Activated effector memory CD4-positive, alpha-beta T cell treated with Interleukin-2 at 50 U/mL for 16 hours (primary cell): ENCODE measurements around the gene PCDHA1.

Experiments
- DNase-seq: peaks from one replicate; pipeline ENCODE4 v3.0.0-alpha.2; 2020

Gene PCDHA1

GRCh38 chr5:140992828-140993227, 206.9 kb downstream of the PCDHA1 start:
- DNase-seq = no peak

GRCh38 chr5:140996060-140996459, 210.1 kb downstream of the PCDHA1 start:
- DNase-seq = no peak

- DNase-seq = no peak
These were observed 213.0 kb downstream of the PCDHA1 start for GRCh38 chr5:140998921-140999410.

GRCh38 chr5:141001446-141001843, 215.5 kb downstream of the PCDHA1 start:
- DNase-seq = no peak

- DNase-seq = no peak
These were observed 216.1 kb downstream of the PCDHA1 start for GRCh38 chr5:141001844-141002604.

- DNase-seq = no peak
These were observed 216.6 kb downstream of the PCDHA1 start for GRCh38 chr5:141002605-141002965.

GRCh38 chr5:141003031-141003430, 217.1 kb downstream of the PCDHA1 start:
- DNase-seq = no peak

- no peak for DNase-seq
These were observed 218.1 kb downstream of the PCDHA1 start for GRCh38 chr5:141003791-141004611.

- no peak for DNase-seq
These were observed 221.9 kb downstream of the PCDHA1 start for GRCh38 chr5:141007791-141008190.

- DNase-seq = no peak
These were observed 224.3 kb downstream of the PCDHA1 start for GRCh38 chr5:141010047-141010793.

GRCh38 chr5:141017943-141018342, 232.0 kb downstream of the PCDHA1 start:
- no peak for DNase-seq

GRCh38 chr5:141022384-141022783, 236.4 kb downstream of the PCDHA1 start:
- no peak for DNase-seq

GRCh38 chr5:141031006-141031405, 245.1 kb downstream of the PCDHA1 start:
- DNase-seq = no peak

- DNase-seq = no peak
These were observed 246.7 kb downstream of the PCDHA1 start for GRCh38 chr5:141032626-141033025.

- no peak for DNase-seq
These were observed 253.1 kb downstream of the PCDHA1 start for GRCh38 chr5:141039061-141039460.

GRCh38 chr5:141039517-141039916, 253.6 kb downstream of the PCDHA1 start:
- DNase-seq = no peak

GRCh38 chr5:141040093-141040770, 254.3 kb downstream of the PCDHA1 start:
- DNase-seq = no peak

GRCh38 chr5:141040771-141041426, 255.0 kb downstream of the PCDHA1 start:
- peak; percentile 31 for DNase-seq

GRCh38 chr5:141041427-141041785, 255.5 kb downstream of the PCDHA1 start:
- no peak for DNase-seq

- no peak for DNase-seq
These were observed 256.6 kb downstream of the PCDHA1 start for GRCh38 chr5:141042555-141042954.

GRCh38 chr5:141050622-141051520, 264.9 kb downstream of the PCDHA1 start, which contains the start of gene PCDHB1:
PCDHB1 (plus strand) TSS chr5:141051374; CDS start chr5:141051471, 97 bp downstream.
- no peak for DNase-seq
